Activated CD8-positive, alpha-beta T cell treated with anti-CD3 and anti-CD28 coated beads for 36 hours (primary cell): ENCODE results near the gene AGBL1. TPM values are rescaled to one million over a fixed set of nuclear protein-coding genes. Genes with fewer than 3 reads are reported as not detected.

Source experiments
- ATAC-seq: fragments of 200-7000 bp; cut with Tn5 transposase; one replicate; pipeline ENCODE4 v1.10.0; 2021; ENCODE audit warnings: mild to moderate bottlenecking, moderate library complexity
- CTCF ChIA-PET: fragments of 350-600 bp; sonication (Branson Sonifier 250); formaldehyde crosslinking; loops from one replicate; lab custom pipeline; 2021; ENCODE audit warnings: antibody characterized with exemption; lab: Charles Lee
- POLR2A ChIA-PET: fragments of 350-600 bp; sonication (Branson Sonifier 250); formaldehyde crosslinking; loops from one replicate; lab custom pipeline; 2021; ENCODE audit warnings: antibody characterized with exemption; lab: Charles Lee
- DNase-seq: peaks from one replicate; pipeline ENCODE4 v3.0.0-alpha.2; 2020
- H3K27ac Mint-ChIP-seq: one replicate; pipeline ENCODE4 v1.8.0; 2021; ENCODE audit warnings: mild to moderate bottlenecking, mixed read lengths
- H3K27me3 Mint-ChIP-seq: one replicate; pipeline ENCODE4 v1.8.0; 2021; ENCODE audit warnings: mixed read lengths
- H3K36me3 Mint-ChIP-seq: one replicate; pipeline ENCODE4 v1.8.0; 2021; ENCODE audit warnings: low read depth, mixed read lengths
- H3K4me1 Mint-ChIP-seq: one replicate; pipeline ENCODE4 v1.8.0; 2021; ENCODE audit warnings: low read depth, mixed read lengths
- H3K4me3 Mint-ChIP-seq: one replicate; pipeline ENCODE4 v1.8.0; 2021; ENCODE audit warnings: mild to moderate bottlenecking, moderate library complexity, mixed read lengths
- H3K9me3 Mint-ChIP-seq: one replicate; pipeline ENCODE4 v1.8.0; 2021; ENCODE audit warnings: mixed read lengths
- CTCF ChIP-seq: fragments of 200-600 bp; IDR thresholded peaks from one replicate; pipeline ENCODE4 v1.8.0; 2022; ENCODE audit warnings: antibody characterized with exemption, mild to moderate bottlenecking
- intact Hi-C: fragments of 100-400 bp; cut with micrococcal nuclease; formaldehyde crosslinking; loops from one replicate; pipeline ENCODE4 v1.10.0; 2022
- total RNA-seq, 2 experiments: library from RNA; stranded (reverse); gene quantifications; one replicate each; pipeline ENCODE4 v1.2.3, GENCODE V29; 2021

Gene AGBL1
- total RNA-seq, 2 experiments from 2014 or later = not detected

- Mint-ChIP-seq H3K4me3 (no peak overlapping the region), H3K27ac (no peak overlapping the region), H3K27me3 (peaks cover 3% of the 10 kb centered on the region), H3K9me3 (no peaks in the 10 kb centered on the region), H3K4me1 (no peaks in the 10 kb centered on the region), H3K36me3 (no peaks in the 10 kb centered on the region)
- intact Hi-C loops = no loop called here
- DNase-seq (no peak), ATAC-seq (no peak)
- POLR2A ChIA-PET = no interaction called here
- TF ChIP-seq CTCF = no peak
- CTCF ChIA-PET = no interaction called here
These were observed 187.3 kb downstream of the AGBL1 start for GRCh38 chr15:86266896-86267484.

- H3K9me3 Mint-ChIP-seq = no peaks in the 10 kb centered on the region
- peaks cover 3% of the 10 kb centered on the region for H3K27me3 Mint-ChIP-seq
- ChIA-PET POLR2A (no interaction called here), CTCF (no interaction called here)
- ATAC-seq = no peak
- intact Hi-C loops = no loop called here
- H3K27ac Mint-ChIP-seq = no peak overlapping the region
- H3K4me1 Mint-ChIP-seq = no peaks in the 10 kb centered on the region
- no peak overlapping the region for H3K4me3 Mint-ChIP-seq
- H3K36me3 Mint-ChIP-seq = no peaks in the 10 kb centered on the region
- no peak for TF ChIP-seq CTCF
- DNase-seq = no peak
These were observed 188.2 kb downstream of the AGBL1 start for GRCh38 chr15:86267892-86268291.

- POLR2A ChIA-PET = no interaction called here
- Mint-ChIP-seq H3K4me1 (no peaks in the 10 kb centered on the region), H3K27ac (no peak overlapping the region), H3K9me3 (no peaks in the 10 kb centered on the region), H3K4me3 (no peak overlapping the region), H3K27me3 (peaks cover 3% of the 10 kb centered on the region), H3K36me3 (no peaks in the 10 kb centered on the region)
- DNase-seq = no peak
- intact Hi-C loops = no loop called here
- TF ChIP-seq CTCF = no peak
- CTCF ChIA-PET = no interaction called here
- no peak for ATAC-seq
These were observed 188.9 kb downstream of the AGBL1 start for GRCh38 chr15:86268558-86268957.

GRCh38 chr15:86273309-86273708 is 193.6 kb downstream of the AGBL1 start:
- Mint-ChIP-seq H3K4me3 (no peak overlapping the region), H3K9me3 (no peaks in the 10 kb centered on the region), H3K27ac (no peak overlapping the region), H3K36me3 (no peaks in the 10 kb centered on the region), H3K4me1 (no peaks in the 10 kb centered on the region), H3K27me3 (peaks cover 6% of the 10 kb centered on the region)
- ATAC-seq (no peak), DNase-seq (no peak)
- TF ChIP-seq CTCF = no peak
- intact Hi-C loops = no loop called here
- POLR2A ChIA-PET = no interaction called here
- CTCF ChIA-PET = no interaction called here

GRCh38 chr15:86275361-86275760 is 195.7 kb downstream of the AGBL1 start:
- H3K27ac Mint-ChIP-seq = no peak overlapping the region
- DNase-seq (no peak), ATAC-seq (no peak)
- intact Hi-C loops = no loop called here
- H3K9me3 Mint-ChIP-seq = no peaks in the 10 kb centered on the region
- no peaks in the 10 kb centered on the region for H3K36me3 Mint-ChIP-seq
- TF ChIP-seq CTCF = no peak
- H3K4me1 Mint-ChIP-seq = no peaks in the 10 kb centered on the region
- CTCF ChIA-PET = no interaction called here
- peaks cover 6% of the 10 kb centered on the region for H3K27me3 Mint-ChIP-seq
- H3K4me3 Mint-ChIP-seq = no peak overlapping the region
- POLR2A ChIA-PET = no interaction called here
